Activated CD4-positive, CD25-positive, alpha-beta regulatory T cell treated with anti-CD3 and anti-CD28 coated beads, Interleukin-2, amount 50 U/mL, for 72 hours (primary cell): ENCODE measurements around the gene SIPA1L3.
"Not testable (repeated sequence)": the region's sequence is repeated elsewhere in the genome, so short reads cannot be mapped to it uniquely, and the experiment has no call there.

ENCODE experiments used
- DNase-seq: peaks from one replicate; pipeline ENCODE4 v3.0.0; 2021

The SIPA1L3 gene, protein sequence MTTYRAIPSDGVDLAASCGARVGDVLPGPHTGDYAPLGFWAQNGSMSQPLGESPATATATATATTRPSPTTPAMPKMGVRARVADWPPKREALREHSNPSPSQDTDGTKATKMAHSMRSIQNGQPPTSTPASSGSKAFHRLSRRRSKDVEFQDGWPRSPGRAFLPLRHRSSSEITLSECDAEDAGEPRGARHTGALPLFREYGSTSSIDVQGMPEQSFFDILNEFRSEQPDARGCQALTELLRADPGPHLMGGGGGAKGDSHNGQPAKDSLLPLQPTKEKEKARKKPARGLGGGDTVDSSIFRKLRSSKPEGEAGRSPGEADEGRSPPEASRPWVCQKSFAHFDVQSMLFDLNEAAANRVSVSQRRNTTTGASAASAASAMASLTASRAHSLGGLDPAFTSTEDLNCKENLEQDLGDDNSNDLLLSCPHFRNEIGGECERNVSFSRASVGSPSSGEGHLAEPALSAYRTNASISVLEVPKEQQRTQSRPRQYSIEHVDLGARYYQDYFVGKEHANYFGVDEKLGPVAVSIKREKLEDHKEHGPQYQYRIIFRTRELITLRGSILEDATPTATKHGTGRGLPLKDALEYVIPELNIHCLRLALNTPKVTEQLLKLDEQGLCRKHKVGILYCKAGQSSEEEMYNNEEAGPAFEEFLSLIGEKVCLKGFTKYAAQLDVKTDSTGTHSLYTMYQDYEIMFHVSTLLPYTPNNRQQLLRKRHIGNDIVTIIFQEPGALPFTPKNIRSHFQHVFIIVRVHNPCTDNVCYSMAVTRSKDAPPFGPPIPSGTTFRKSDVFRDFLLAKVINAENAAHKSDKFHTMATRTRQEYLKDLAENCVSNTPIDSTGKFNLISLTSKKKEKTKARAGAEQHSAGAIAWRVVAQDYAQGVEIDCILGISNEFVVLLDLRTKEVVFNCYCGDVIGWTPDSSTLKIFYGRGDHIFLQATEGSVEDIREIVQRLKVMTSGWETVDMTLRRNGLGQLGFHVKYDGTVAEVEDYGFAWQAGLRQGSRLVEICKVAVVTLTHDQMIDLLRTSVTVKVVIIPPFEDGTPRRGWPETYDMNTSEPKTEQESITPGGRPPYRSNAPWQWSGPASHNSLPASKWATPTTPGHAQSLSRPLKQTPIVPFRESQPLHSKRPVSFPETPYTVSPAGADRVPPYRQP (N-terminal part only)

DNA sequence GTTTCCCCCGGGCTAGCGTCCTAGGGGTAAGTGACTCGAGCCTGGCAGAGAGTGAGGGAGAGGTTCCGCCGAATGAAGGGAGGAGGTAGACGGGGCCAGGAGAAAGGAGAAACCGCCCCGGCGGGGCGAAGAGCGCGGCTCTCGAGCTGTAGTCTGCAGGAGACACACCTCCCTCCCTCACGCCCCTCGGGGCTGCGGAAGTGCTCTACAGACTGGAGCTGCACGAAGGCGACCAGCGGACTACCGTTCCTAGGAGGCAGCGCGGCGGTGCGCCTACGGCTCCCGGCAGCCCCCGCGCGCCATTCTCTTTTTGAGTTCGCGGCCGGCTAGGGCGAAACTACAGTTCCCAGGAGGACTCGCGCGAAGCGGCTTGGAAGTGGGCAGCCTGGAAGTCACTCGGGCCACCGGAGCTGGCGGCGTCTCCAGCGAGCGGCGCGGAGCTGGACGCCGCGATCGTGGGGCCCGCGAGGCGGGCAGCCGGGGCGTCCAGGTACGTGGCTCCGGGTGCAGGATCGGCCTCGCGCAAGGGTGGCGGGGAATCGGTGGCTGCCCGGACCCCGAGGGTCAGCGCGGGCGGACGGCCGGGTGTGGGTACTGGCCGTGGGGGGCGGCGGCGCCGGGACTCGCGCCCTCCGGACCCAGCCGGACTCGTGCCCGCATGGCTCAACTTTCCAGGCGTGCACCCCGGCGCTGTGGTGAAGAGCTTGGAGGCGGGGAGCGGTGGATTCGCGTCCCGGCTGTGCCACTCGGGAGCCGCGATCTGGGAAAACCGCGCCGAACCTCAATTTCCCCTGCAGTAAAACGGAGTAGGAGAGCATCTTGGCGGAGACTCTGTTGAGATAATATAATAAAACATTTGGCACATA is at the start of gene SIPA1L3:
TSS of gene SIPA1L3 (plus strand) at position 340 of the 866 bp plus-strand sequence. CDS start 174,358 bp downstream, outside the sequence.
- DNase-seq: peak; percentile 88

DNA sequence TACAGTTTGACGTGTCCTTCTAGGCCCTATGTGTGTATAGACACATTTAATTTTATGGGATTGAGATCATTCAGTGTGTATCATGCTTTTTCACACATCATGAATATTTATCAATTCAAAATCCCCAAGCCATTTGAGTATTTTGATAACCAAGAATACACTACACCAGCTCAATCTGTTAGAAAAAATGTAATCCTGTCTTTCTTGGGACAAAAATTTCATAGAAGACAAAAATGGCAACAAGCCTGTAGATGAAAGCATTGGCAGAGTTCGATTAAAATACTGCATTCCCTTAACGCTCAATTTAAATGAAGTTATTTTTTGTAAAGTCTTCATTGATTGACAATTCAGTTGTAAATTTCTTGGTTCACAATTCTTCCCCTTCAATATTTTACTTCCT is 42.5 kb upstream of the SIPA1L3 start:
- DNase-seq: no peak

DNA sequence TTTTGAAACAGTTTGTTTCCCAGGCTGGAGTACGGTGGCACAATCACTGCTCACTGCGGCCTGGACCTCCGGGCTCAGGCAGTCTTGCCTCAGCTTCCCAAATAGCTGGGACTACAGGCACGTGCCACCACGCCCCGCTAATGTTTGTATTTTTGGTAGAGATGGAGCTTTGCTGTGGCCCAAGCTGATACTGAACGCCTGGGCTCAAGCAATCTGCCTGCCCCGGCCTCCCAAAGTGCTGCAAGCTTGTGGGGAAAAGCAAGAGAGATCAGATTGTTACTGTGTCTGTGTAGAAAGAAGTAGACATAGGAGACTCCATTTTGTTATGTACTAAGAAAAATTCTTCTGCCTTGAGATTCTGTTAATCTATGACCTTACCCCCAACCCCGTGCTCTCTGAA is 41.1 kb upstream of the SIPA1L3 start:
- not testable (repeated sequence) for DNase-seq

DNA sequence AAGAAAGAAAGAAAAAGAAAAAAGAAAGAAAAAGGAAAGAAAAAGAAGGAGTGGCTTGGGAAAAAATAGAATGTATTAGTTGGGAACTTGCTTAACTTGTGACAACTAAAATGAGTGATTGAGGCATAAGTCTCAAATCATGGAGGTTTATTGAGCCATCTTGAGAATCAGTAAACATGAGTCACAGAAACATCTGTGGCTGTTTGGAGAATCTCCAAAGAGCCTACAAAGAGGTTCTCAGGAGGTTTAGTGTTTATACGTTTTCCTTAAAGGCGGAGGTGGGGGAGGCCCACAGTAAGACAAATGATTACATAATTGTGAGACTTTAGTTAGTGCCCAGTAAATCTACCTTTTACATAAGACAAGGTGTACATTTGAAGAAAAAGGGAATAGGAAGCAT is 39.2 kb upstream of the SIPA1L3 start:
- DNase-seq: no peak

DNA sequence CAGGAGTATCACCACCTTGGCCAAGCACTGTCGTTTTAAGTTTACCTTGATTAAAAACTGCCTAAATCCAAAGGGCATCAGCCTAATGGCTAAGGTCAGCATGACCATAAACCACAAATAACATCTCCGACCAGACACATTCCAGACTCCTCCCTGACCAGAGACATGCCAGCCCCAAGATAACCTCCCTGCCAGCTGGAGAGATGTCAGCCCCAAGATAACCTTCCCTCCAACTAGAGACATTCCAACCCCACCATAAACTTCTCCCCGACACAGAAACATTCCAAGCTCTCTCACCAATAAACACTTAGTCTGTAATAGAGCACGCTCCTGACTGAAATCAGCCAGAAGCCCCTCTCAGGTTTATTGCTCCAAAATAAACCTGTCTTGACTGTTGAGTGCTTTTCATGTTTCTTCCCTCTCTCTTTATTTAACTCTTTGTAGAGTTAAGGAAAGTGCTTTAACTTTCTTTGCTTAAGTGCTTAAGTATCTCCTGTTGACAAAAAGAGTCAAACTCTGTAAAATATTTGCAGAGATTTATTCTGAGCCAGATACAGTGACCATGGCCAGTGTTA is 37.2 kb upstream of the SIPA1L3 start:
- DNase-seq: no peak

DNA sequence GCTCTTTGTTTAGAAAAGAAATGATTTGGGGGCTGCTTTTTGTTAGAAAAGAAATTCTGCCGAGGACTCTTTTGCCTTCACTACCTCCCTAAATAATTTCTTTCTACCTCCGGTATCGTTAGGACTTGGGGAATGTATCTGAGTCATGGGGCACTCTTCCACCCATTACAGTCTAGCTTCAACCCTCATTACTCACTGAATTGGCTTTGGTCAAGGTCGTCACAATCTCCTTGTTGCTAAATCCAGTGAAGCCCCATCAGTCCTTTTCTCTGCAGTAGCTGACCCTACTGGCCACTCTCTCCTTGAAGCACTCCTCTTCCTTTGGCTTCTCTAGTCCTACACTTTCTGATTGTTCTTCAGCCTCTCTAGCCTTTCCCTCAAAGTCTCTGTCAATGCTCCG is 34.6 kb upstream of the SIPA1L3 start:
- DNase-seq: no peak

DNA sequence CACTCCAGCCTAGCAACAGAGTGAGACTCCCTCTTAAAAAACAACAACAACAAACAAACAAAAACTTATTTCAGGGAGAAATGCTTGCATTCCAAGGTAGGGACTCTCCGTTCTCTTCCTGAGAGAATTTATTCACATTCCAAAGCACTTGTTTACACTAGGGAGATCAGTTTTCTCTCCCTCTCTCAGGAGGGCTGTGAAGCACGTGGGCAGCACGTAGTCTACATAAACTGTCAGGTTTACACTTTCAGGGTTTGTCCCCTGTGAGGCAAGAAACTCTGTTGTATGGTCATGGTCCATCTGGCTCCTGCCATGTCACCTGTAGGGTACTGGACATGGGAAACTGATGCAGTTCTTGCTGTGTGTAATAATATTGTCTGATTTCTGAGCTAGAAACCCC is 32.2 kb upstream of the SIPA1L3 start:
- DNase-seq: no peak

DNA sequence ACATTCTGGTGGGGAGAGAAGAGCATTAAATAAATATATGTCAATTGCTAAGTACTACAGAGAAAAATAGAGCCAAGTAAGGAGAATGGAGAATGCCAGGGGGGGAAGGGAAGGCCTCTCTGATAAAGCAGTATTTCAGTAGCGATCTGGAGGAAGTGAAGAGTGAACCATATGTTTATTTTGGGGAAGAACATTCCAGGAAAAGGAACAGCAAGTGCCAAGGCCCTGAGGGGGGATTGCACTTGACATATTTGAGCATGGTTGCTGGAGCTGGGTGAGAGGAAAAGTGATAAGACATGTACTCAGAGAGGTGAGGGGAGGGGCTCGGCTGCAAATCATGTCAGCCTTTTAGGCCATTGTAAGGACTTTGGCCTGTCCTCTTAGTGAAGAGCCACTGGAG is 31.0 kb upstream of the SIPA1L3 start:
- DNase-seq: no peak

DNA sequence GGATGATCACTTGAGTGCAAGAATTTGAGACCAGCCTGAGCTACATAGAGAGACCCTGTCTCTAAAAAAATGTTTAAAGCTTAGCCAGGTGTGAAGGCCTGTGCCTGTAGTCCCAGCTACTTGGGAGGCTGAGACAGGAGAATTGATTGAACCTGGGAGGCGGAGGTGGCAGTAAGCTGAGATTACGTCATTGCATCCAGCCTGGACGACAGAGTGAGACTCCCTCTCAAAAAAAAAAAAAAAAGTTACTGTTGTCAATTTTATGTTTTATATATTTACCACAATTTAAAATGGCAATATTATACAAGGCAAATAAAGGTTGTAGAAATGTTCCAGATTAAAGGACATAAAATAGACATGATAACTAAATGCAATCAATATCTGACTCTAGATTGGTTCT is 29.9 kb upstream of the SIPA1L3 start:
- no peak for DNase-seq

DNA sequence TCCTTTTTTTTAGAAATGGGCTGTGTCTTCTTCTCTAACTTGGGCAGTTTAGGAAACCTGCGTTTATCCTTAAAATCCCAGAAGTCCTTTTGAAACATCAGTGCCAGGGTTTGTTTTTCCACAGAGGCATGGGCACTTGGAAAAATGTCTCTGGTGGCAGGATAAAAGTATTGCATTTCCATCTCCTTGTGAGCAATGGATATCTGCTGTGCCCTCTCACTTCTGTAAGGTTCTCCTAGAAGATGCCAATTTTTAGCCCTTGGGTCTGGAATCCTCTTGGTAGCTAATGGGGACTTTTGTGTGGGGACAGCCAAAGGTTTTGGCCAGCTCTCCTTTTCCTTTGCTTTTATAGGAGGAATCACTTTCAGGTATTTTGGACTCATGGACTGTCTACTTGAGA is 21.6 kb upstream of the SIPA1L3 start:
- DNase-seq: no peak

DNA sequence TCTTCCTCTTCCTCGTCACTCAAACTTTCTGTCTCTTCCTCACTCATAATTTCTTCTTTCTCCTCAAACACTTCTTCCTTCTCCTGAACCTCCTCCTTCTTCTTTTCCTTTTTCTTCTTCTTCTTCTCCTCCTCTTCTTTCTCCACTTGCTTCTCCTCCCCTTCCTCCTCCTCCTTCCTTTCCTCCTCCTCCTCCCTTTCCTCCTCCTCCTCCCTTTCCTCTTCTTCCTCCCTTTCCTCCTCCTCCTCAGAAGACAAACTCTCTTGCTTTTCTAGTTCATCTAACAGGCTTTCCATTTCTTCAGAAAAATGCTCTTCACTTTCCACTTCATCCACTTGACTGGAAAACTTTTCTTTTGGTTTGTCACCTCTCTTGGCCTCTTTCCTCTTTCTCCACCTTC is 20.4 kb upstream of the SIPA1L3 start:
- no peak for DNase-seq

DNA sequence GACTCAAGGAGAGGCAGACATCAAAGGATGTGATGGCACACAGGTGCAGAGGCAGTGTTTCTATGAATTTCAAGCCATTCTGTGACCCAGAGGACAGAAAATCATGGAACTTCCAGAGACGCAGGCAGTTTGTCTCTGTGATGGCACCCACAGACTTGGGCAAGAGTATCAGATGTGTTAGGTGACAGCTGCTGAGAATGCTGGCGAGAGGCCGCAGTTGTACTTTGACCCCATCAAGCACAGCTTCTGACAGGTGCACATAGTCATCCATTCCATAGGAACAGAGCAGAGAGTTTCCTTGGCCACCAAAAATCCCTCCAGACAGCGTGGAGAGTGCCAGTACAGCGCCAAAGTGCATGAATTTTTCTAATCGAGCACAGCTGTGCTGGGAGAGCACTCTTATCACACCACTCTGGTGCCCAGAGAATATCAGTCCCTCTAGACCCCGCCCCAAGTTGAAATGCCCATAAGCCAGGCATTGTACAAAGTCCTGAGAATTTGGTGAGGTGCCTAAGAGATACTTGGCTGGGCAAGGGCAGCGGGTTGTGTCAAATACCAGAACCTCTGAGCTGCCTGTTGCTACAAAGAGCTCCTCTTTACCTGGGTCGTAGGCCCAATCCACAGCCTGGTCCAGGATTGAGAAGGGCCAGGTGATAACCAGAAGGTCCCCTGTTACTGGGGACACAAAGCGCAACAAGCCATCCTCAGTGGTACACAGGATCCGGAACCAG is 13.0 kb upstream of the SIPA1L3 start:
- DNase-seq: no peak

DNA sequence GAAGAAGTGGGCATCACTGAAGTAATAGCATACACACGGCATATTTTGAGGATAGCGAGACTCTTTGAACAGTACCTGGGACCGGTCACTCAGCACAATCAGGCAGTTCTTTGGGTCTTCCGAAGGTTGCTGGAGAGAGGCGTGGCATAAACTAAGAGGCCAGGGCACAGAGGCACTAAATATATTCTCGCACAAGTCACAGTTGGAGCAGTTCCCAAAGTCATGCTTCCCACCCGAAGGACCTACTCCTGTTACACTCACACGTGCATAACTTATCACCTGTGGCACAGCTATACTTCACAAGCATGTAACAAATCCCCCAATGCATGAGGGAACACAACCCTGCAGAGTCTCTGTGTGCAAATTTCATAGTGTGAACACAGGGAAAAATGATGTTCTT is 10.8 kb upstream of the SIPA1L3 start:
- no peak for DNase-seq

DNA sequence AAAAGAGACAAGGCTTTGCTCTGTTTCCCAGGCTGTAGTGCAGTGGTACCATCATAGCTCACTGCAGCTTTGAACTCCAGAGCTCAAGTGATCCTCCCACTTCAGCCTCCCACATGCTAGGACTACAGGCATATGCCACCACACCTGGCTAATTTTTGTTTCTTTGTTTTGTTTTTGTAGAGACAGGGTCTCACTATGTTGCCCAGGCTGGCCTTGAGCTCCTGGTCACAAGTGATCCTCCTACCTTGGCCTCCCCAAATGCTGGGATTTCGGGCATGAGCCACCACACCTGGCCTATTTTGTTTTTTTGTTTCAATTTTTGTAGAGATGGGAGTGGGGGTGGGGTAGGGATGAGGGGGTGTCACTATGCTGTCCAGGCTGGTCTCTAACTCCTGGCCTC is 7.6 kb upstream of the SIPA1L3 start:
- no peak for DNase-seq

DNA sequence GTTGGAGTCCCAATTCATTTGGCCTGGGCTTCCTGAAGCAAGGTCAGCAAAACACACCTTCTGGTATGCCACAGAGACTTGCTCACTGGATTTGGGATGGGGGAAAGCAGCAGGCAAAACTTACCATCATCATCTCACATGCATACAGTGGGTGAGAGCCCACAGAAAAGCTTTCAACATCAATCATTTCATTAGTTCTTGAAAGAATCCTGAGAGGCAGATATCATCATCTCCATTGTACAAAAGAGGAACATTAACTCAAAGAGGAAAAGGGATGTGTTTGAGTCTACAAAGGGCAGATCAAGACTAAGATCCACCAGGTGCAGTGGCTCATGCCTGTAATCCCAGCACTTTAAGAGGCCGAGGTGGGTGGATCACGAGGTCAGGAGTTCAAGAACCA is 7.0 kb upstream of the SIPA1L3 start:
- no peak for DNase-seq

DNA sequence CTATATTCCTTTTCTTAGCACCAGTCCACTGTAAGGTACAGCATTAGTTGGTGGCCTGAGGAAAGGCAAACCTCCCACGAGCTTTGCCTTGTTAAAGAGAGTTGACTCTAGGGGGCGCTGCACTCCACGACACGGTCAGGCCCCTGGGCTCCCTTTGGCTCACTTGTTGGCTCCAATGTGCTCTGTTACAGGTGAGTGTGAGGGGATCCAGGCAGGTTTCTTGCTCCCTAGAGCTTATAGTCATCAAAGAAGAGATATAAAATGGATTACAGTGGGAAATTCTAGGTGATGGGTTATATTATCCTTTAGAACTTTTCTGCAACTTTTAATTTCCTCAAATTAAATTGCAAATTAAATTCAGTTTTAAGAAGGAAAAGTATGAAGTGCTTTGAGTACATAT is 4.3 kb upstream of the SIPA1L3 start:
- peak; percentile 81 for DNase-seq

DNA sequence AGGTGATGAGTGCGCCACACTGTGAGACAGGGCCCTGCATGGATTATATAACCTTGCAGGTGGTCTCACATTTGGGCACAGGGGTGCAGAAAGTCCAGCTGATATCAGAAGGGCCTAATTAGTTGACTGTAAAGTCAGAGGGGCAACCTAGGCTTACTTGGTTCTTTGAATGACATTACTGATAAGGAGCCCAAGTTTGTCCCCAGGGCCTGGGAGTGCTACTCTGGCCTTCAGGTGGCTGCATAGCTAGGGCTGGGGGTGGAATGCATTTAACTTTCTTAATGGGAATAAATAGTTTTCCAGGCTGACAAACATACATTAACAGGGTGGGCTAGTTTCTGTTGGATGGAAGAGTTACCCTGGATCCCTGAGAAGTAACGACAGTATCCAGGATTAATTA is 3.9 kb upstream of the SIPA1L3 start:
- no peak for DNase-seq

DNA sequence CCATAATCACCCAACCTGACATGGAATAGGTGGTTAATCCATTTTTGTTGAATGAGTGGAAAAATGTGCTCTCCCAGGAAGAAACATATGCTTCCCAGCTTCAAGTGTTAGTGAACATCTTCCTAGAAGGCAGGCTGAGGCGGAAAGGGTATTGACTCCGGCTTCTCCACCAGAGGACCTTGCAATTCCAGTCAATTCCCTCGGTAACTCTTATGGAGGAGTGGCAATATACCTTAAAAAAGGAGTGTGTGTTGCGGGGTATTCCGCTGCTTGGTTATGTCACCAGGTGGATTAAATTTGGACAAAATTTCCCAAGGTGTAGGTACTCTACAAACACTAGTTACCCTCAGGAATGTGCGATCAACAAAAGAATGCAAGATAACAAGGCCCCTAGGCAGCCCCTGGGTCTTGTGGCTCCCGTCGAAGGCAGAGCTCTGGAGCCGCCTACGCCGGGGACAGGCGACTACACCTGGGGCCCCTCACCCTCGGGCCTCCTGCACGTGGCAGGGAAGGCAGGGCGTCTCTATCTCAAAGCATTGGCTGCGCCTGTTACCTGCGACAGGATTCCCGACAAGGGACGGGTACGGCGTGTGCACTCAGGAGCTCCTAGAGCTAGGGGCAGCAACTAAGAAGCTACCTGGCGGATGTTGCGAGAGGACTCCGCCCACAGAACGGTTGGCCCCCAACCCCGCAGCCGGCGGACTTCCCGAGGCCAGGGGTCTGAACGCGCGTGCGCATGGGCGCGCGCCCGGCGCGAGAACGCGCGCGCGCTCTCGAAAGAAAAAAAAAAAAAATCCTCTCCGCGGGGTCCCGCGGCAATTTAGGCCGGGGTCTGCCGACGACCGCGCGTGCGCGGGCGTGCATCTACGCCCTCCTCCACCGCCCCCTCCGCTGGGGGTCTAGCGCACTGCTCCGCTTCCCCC is 801 bp upstream of the SIPA1L3 start, which contains the start of gene WDR87:
TSS of gene WDR87 (minus strand) at position 649 of the 923 bp plus-strand sequence. CDS start 8,355 bp downstream, outside the sequence.
- DNase-seq: peak; percentile 48

DNA sequence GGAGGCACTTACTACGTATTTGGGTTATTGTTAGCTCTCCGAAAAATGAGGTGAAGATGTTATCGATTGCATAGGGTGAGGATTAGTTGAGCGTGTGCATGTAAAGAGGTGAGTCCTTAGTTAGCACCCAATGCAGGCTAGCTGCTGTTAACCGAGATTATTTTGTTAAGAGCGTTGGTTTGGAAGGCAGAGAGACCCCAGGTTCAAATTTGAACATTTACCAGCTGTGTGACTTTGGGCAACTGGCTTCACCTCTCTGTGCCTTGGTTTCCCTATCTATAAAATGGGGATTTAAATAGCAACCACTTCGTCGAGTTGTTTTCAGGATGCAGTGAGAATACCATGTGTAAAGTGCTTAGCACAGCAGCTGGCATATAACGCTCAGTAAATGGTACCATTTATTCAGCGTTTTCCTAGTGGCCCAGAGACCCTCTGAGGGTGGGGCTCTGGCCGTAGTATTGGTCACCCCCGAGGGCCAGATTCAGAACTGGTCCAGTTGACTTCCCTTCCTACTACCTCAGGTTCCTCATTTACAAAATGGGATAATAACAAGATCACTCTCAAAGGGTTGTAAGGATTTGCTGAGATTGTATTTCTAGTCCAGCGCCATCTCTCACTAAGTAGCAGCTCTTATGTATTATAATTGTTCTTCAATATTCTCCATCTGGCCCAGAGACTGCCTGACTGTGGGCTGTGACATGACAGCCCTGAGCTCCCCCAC is 887 bp downstream of the SIPA1L3 start:
- no peak for DNase-seq
